ENCODE data around the gene TESMIN.

TESMIN gene

DNA sequence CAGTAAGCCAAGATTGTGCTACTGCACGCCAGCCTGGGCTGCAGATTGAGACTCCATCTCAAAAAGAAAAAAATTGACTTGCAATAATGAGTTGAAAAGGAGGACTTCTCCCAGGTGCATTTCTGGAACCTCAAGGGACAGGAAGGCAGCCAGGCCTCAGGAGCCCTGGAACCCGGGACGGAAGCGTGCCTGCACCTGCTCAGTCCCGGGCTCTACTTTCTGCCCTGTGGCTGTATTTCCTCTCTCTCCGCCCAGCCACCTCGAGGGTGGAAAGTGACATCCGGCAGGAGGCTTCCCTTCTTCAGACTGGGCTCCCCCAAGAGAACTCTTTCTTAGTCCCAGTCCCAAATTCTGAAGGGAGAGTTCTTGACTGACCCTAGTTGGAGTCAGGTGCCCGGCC is 87.2 kb downstream of the TESMIN start:
- DNase-seq = no peak
- Mint-ChIP-seq H3K4me3 (no peak overlapping the region), H3K4me1 (peaks cover 12% of the 10 kb centered on the region), H3K9me3 (peaks cover 9% of the 10 kb centered on the region), H3K27ac (no peak overlapping the region), H3K36me3 (ENCODE audit: low read depth) (no peaks in the 10 kb centered on the region), H3K27me3 (ENCODE audit: low read depth, poor library complexity) (peaks cover 9% of the 10 kb centered on the region)
- TF ChIP-seq, protein P1, sequence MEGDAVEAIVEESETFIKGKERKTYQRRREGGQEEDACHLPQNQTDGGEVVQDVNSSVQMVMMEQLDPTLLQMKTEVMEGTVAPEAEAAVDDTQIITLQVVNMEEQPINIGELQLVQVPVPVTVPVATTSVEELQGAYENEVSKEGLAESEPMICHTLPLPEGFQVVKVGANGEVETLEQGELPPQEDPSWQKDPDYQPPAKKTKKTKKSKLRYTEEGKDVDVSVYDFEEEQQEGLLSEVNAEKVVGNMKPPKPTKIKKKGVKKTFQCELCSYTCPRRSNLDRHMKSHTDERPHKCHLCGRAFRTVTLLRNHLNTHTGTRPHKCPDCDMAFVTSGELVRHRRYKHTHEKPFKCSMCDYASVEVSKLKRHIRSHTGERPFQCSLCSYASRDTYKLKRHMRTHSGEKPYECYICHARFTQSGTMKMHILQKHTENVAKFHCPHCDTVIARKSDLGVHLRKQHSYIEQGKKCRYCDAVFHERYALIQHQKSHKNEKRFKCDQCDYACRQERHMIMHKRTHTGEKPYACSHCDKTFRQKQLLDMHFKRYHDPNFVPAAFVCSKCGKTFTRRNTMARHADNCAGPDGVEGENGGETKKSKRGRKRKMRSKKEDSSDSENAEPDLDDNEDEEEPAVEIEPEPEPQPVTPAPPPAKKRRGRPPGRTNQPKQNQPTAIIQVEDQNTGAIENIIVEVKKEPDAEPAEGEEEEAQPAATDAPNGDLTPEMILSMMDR (IDR thresholded peaks at IDR 0.05) = no peak

DNA sequence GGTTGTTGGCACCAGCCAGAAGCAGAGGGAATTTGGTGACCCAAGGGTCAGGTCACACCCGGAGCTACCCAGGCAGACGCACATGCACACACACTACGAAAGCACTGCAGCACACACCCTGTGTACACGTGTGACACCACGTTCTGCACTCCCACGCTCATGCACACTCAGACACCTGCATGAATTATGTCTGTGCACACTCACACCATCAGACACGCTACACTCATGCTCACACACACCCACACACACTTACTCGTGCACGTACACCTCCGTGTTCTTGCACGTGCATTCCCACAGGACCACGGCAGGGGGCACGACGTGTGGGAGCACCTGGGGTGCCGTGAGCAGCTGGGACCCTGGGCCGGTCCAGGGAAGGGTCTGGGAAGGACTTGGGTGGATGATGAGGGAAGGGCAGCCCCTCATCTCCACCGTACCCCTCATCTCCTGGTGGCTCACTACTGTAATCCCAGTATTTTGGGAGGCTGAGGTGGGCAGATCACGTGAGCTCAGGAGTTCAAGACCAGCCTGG is 87.8 kb downstream of the TESMIN start:
- Mint-ChIP-seq H3K4me1 (peaks cover 17% of the 10 kb centered on the region), H3K27me3 (ENCODE audit: low read depth, poor library complexity) (peaks cover 7% of the 10 kb centered on the region), H3K36me3 (ENCODE audit: low read depth) (no peaks in the 10 kb centered on the region), H3K4me3 (no peak overlapping the region), H3K9me3 (peaks cover 9% of the 10 kb centered on the region), H3K27ac (no peak overlapping the region)
- no peak for DNase-seq
- TF ChIP-seq, protein P1 (IDR thresholded peaks at IDR 0.05) = no peak

GRCh38 chr11:68661697-68662603 is 89.4 kb downstream of the TESMIN start:
- peaks cover 9% of the 10 kb centered on the region for H3K9me3 Mint-ChIP-seq
- H3K27me3 Mint-ChIP-seq (ENCODE audit: low read depth, poor library complexity) = peaks cover 7% of the 10 kb centered on the region
- H3K36me3 Mint-ChIP-seq (ENCODE audit: low read depth) = no peaks in the 10 kb centered on the region
- H3K27ac Mint-ChIP-seq = peak overlapping the region; percentile 66
- TF ChIP-seq, protein P1 (IDR thresholded peaks at IDR 0.05) = no peak
- peak overlapping the region; percentile 13 for H3K4me3 Mint-ChIP-seq
- no peak for DNase-seq
- H3K4me1 Mint-ChIP-seq = peaks cover 22% of the 10 kb centered on the region

DNA sequence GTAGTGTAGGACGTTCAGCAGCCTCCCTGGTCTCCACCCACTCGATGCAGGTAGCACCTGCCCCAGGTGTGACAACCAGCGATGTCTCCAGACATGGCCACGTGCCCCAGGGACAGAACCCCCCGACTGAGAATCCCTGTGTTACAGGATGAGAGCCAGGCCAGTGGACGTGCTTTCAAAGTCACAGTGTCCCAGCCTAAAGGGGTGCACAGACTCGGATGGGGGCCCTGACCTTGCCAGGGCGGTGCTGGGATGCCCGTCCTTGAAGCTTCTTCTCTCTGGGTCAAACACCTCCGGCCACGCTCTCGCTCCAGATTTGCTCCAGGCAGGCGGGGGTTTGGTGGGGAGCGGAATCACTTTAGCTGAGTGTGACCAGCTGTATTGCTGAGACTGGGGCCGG is 90.3 kb downstream of the TESMIN start:
- Mint-ChIP-seq H3K4me1 (peaks cover 24% of the 10 kb centered on the region), H3K9me3 (peaks cover 11% of the 10 kb centered on the region), H3K27me3 (ENCODE audit: low read depth, poor library complexity) (peaks cover 13% of the 10 kb centered on the region), H3K36me3 (ENCODE audit: low read depth) (no peaks in the 10 kb centered on the region), H3K4me3 (no peak overlapping the region), H3K27ac (no peak overlapping the region)
- TF ChIP-seq, protein P1 (IDR thresholded peaks at IDR 0.05) = no peak
- no peak for DNase-seq

GRCh38 chr11:68660066-68660810 is 91.1 kb downstream of the TESMIN start:
- Mint-ChIP-seq H3K4me1 (peaks cover 27% of the 10 kb centered on the region), H3K9me3 (peaks cover 19% of the 10 kb centered on the region), H3K27me3 (ENCODE audit: low read depth, poor library complexity) (peaks cover 15% of the 10 kb centered on the region), H3K36me3 (ENCODE audit: low read depth) (no peaks in the 10 kb centered on the region), H3K27ac (no peak overlapping the region), H3K4me3 (no peak overlapping the region)
- TF ChIP-seq, protein P1 (IDR thresholded peaks at IDR 0.05) = no peak
- no peak for DNase-seq

Data from nephron progenitor cell (in vitro differentiated cells).